ENCODE data around the gene IL17B.

The IL17B gene

GRCh38 chr5:149379177-149379761 lies at the start of gene IL17B:
IL17B (minus strand) TSS chr5:149379292; CDS start chr5:149379225, 67 bp downstream.
- no peak for DNase-seq

- no peak for DNase-seq
These were observed 48.9 kb upstream of the IL17B start for GRCh38 chr5:149428032-149428431.

GRCh38 chr5:149427374-149427773 lies 48.3 kb upstream of the IL17B start:
- no peak for DNase-seq

GRCh38 chr5:149426931-149427330 lies 47.8 kb upstream of the IL17B start:
- no peak for DNase-seq

GRCh38 chr5:149425729-149426128 lies 46.6 kb upstream of the IL17B start:
- no peak for DNase-seq

GRCh38 chr5:149424371-149425315 lies 45.6 kb upstream of the IL17B start:
- DNase-seq, result no peak

- no peak for DNase-seq
These were observed 44.7 kb upstream of the IL17B start for GRCh38 chr5:149423794-149424268.

- no peak for DNase-seq
These were observed 44.1 kb upstream of the IL17B start for GRCh38 chr5:149423049-149423793.

- DNase-seq, result no peak
These were observed 43.4 kb upstream of the IL17B start for GRCh38 chr5:149422366-149423048.

GRCh38 chr5:149421834-149422233 lies 42.7 kb upstream of the IL17B start:
- DNase-seq, result no peak

GRCh38 chr5:149421372-149421685 lies 42.2 kb upstream of the IL17B start:
- no peak for DNase-seq

- DNase-seq, result no peak
These were observed 41.7 kb upstream of the IL17B start for GRCh38 chr5:149420545-149421371.

- DNase-seq, result no peak
These were observed 40.9 kb upstream of the IL17B start for GRCh38 chr5:149419859-149420544.

- DNase-seq, result no peak
These were observed 40.4 kb upstream of the IL17B start for GRCh38 chr5:149419532-149419858.

GRCh38 chr5:149418910-149419531 lies 39.9 kb upstream of the IL17B start:
- DNase-seq, result no peak

- DNase-seq, result no peak
These were observed 38.7 kb upstream of the IL17B start for GRCh38 chr5:149417711-149418368.

- no peak for DNase-seq
These were observed 38.1 kb upstream of the IL17B start for GRCh38 chr5:149416987-149417710.

- DNase-seq, result no peak
These were observed 36.2 kb upstream of the IL17B start for GRCh38 chr5:149415066-149415967.
